Activated naive CD4-positive, alpha-beta T cell treated with Interleukin-2 at 50 U/mL for 16 hours (primary cell): ENCODE results near the gene POC1B.

Experiments used
- DNase-seq: peaks from one replicate; pipeline ENCODE4 v3.0.0-alpha.2; 2020

Gene POC1B

GRCh38 chr12:89414851-89415250 is 111.0 kb downstream of the POC1B start:
- DNase-seq = no peak

- DNase-seq = no peak
Observed at GRCh38 chr12:89414322-89414721, 111.5 kb downstream of the POC1B start.

- DNase-seq = no peak
Observed at GRCh38 chr12:89413234-89413633, 112.6 kb downstream of the POC1B start.

- DNase-seq = no peak
Observed at GRCh38 chr12:89412665-89413064, 113.2 kb downstream of the POC1B start.

GRCh38 chr12:89411846-89412245 is 114.0 kb downstream of the POC1B start:
- no peak for DNase-seq

- DNase-seq = no peak
Observed at GRCh38 chr12:89411234-89411633, 114.6 kb downstream of the POC1B start.

- DNase-seq = no peak
Observed at GRCh38 chr12:89405626-89406345, 120.1 kb downstream of the POC1B start.

- DNase-seq = no peak
Observed at GRCh38 chr12:89401433-89402058, 124.3 kb downstream of the POC1B start.

GRCh38 chr12:89400415-89400814 is 125.4 kb downstream of the POC1B start:
- DNase-seq = no peak

GRCh38 chr12:89395712-89396111 is 130.1 kb downstream of the POC1B start:
- DNase-seq = no peak

GRCh38 chr12:89393551-89394121 is 132.2 kb downstream of the POC1B start:
- no peak for DNase-seq

GRCh38 chr12:89392391-89392790 is 133.5 kb downstream of the POC1B start:
- no peak for DNase-seq

- no peak for DNase-seq
Observed at GRCh38 chr12:89391726-89392336, 134.0 kb downstream of the POC1B start.

GRCh38 chr12:89390802-89391673 is 134.8 kb downstream of the POC1B start:
- no peak for DNase-seq

- no peak for DNase-seq
Observed at GRCh38 chr12:89389755-89390661, 135.8 kb downstream of the POC1B start.

- DNase-seq = no peak
Observed at GRCh38 chr12:89386138-89386537, 139.7 kb downstream of the POC1B start.

GRCh38 chr12:89384807-89385206 is 141.0 kb downstream of the POC1B start:
- no peak for DNase-seq

GRCh38 chr12:89384050-89384758 is 141.6 kb downstream of the POC1B start:
- DNase-seq = no peak

GRCh38 chr12:89383235-89384049 is 142.4 kb downstream of the POC1B start:
- no peak for DNase-seq

- no peak for DNase-seq
Observed at GRCh38 chr12:89382328-89382727, 143.5 kb downstream of the POC1B start.
